IPS DF 6.9 (cell line): Measurements from ENCODE around the gene THAP8.

ENCODE experiments used
- DNase-seq: peaks from one replicate; pipeline ENCODE4 v3.0.0-alpha.2; 2013; ENCODE audit warnings: low read depth, low spot score
- H3K27ac ChIP-seq: one replicate; pipeline ENCODE4 v1.5.1; 2013; ENCODE audit warnings: low read length, control low read depth
- H3K27me3 ChIP-seq: 2 replicates; pipeline ENCODE4 v1.6.1; 2013; ENCODE audit warnings: mild to moderate bottlenecking, low read length; ENCODE audit not compliant: control insufficient read depth, insufficient read depth
- H3K36me3 ChIP-seq: 2 replicates; pipeline ENCODE4 v1.6.1; 2013; ENCODE audit warnings: low read length; ENCODE audit not compliant: control insufficient read depth, insufficient read depth
- H3K4me1 ChIP-seq: 2 replicates; pipeline ENCODE4 v1.6.1; 2013; ENCODE audit warnings: low read length; ENCODE audit not compliant: control insufficient read depth, insufficient read depth
- H3K4me3 ChIP-seq: 2 replicates; pipeline ENCODE4 v1.5.1; 2013; ENCODE audit warnings: mild to moderate bottlenecking, low read length
- H3K9me3 ChIP-seq: 2 replicates; pipeline ENCODE4 v1.6.1; 2013; ENCODE audit warnings: low read length, inconsistent platforms; ENCODE audit not compliant: control insufficient read depth, insufficient read depth
- WGBS: extraction: QIAGEN DNeasy Blood & Tissue Kit; methylation state at CpG from one replicate; pipeline ENCODE4 v1.1.7; 2013; ENCODE audit warnings: mixed read lengths, missing lambda C conversion rate; ENCODE audit not compliant: insufficient read length, insufficient coverage; 5-methylcytosine and 5-hydroxymethylcytosine counted together

The THAP8 gene, protein sequence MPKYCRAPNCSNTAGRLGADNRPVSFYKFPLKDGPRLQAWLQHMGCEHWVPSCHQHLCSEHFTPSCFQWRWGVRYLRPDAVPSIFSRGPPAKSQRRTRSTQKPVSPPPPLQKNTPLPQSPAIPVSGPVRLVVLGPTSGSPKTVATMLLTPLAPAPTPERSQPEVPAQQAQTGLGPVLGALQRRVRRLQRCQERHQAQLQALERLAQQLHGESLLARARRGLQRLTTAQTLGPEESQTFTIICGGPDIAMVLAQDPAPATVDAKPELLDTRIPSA

DNA sequence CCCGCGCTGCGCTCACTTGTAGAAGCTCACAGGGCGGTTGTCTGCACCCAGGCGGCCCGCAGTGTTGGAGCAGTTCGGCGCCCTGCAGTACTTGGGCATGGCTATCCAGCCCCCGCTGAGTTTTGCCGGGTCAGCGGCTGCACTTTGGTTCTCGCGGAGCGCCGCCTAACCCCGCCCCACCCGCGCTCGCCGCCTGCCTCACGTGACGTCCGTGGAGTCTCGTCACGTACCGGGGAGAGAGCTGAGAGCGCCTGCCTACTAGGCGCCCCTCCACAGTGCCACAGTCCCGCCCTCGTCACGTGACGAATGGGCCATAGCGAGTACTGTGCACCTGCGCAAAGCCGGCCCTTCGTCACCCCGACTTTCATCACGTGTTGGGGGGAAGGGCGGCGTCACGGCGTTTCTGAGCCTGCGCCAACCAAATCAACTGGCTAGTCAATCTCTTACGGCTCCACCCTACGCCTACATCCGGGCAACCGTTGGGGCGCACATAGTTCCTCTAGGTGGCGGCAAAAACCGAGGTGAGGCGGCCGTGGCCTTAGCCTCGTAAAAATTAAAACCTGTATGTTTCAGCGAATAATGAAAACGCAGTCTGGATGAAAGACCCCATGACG, at the start of gene THAP8:
TSS of gene THAP8 (minus strand) at position 167 of the 614 bp plus-strand sequence. CDS start at position 99, 68 bp downstream.
- H3K4me3 ChIP-seq: peak within 1 kb of the TSS; percentile 69
- DNase-seq: peak; percentile 98
- WGBS: no CpG with 5 or more reads among the region's 56 CpGs
- H3K36me3 ChIP-seq: peaks cover 3% of the 10 kb centered on the region; the same call in 1 of the 2 replicates
- no peak within 1 kb of the TSS for H3K27ac ChIP-seq
- no peaks in the 10 kb centered on the region for H3K9me3 ChIP-seq
- H3K4me1 ChIP-seq: peaks cover 1% of the 10 kb centered on the region; the same call in 1 of the 2 replicates
- H3K27me3 ChIP-seq: no peaks in the 10 kb centered on the region

DNA sequence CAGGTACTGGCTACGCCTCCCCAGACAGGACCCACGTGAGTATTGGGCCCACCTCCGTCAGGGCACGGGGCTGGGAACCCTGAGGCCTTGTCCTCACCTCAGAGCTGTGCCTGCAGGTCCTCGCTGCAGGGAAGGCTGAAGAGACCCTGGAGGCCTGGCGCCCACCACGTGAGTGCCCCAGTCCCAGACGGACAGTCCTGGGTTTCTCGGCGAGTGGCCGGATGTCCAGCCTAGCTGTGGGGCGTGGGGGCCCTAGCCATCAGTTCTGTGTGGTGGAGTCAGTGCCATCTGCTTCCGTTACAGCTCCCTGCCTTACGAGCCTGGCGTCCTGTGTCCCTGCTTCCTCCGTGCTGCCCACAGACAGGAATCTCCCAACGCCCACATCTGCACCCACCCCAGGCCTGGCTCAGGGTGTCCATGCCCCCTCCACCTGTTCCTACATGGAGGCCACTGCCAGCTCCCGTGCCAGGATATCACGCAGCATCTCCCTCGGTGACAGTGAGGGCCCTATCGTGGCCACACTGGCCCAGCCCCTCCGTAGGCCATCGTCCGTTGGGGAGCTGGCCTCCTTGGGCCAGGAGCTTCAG, 49.0 kb upstream of the THAP8 start:
- H3K36me3 ChIP-seq: peaks cover 59% of the 10 kb centered on the region
- WGBS: no CpG with 5 or more reads among the region's 24 CpGs
- H3K4me1 ChIP-seq: peaks cover 2% of the 10 kb centered on the region; the same call in 1 of the 2 replicates

DNA sequence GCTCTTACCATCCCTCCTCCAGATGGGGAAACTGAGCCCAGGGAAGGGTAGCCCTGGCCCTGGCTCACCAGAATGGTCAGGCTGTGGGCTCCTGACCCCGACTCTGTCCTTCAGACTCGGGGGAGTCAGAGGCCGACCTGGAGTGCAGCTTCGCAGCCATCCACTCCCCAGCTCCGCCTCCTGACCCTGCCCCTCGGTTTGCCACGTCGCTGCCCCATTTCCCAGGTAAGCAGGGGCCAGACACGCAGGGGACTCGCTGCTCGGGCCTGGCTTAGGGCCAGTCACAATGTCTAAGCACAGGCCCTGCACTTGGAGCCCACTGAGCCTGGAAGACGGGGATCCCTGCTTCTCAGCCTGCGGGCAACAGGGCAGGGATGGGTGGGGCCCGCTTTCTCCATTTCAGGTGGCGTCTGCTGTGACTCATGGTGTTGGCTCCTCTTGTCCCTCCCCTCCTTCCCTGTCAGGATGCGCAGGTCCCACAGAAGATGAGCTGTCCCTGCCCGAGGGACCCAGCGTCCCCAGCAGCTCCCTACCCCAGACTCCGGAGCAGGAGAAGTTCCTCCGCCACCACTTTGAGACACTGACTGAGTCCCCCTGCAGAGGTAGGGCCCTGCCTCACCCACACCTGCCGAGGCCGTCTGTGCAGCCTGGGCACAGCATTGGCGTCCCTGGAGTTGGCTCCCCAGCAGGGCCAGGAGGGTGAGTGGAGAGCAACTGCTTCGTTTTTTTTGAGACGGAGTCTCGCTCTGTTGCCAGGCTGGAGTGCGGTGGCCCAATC, 47.7 kb upstream of the THAP8 start:
- Histone ChIP-seq H3K27ac (no peak overlapping the region), H3K4me3 (no peak overlapping the region), H3K4me1 (no peaks in the 10 kb centered on the region; the same call in 1 of the 2 replicates), H3K27me3 (no peaks in the 10 kb centered on the region), H3K36me3 (peaks cover 64% of the 10 kb centered on the region), H3K9me3 (no peaks in the 10 kb centered on the region)
- DNase-seq: no peak
- no CpG with 5 or more reads among the region's 27 CpGs for WGBS

More for the DNA sequence above, 49.0 kb upstream of the THAP8 start:
- no peak for DNase-seq
- Histone ChIP-seq H3K27ac (no peak overlapping the region), H3K9me3 (no peaks in the 10 kb centered on the region), H3K4me3 (no peak overlapping the region), H3K27me3 (no peaks in the 10 kb centered on the region)

DNA sequence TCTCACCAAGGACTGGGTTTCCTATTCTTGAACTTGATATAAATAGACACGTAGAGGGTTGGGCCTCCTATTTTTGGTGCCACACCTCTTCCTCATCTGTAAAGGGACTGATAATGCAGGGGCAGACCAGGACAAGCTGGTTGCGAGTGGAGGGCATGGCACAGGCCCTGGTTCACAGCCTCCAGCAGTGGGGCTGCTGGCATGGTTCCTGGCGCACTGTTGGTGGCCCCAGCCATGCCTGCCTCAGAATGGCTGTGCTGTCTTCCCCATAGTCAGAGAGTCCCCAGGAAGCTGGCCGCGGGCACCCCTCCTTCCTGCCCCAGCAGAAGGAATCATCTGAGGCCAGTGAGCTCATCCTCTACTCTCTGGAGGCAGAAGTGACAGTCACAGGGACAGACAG, 46.4 kb upstream of the THAP8 start:
- Histone ChIP-seq H3K9me3 (no peaks in the 10 kb centered on the region), H3K27ac (no peak overlapping the region), H3K4me1 (no peaks in the 10 kb centered on the region; the same call in 1 of the 2 replicates), H3K36me3 (peaks cover 64% of the 10 kb centered on the region), H3K27me3 (no peaks in the 10 kb centered on the region), H3K4me3 (no peak overlapping the region)
- DNase-seq: no peak
- WGBS: no CpG with 5 or more reads among the region's 5 CpGs

DNA sequence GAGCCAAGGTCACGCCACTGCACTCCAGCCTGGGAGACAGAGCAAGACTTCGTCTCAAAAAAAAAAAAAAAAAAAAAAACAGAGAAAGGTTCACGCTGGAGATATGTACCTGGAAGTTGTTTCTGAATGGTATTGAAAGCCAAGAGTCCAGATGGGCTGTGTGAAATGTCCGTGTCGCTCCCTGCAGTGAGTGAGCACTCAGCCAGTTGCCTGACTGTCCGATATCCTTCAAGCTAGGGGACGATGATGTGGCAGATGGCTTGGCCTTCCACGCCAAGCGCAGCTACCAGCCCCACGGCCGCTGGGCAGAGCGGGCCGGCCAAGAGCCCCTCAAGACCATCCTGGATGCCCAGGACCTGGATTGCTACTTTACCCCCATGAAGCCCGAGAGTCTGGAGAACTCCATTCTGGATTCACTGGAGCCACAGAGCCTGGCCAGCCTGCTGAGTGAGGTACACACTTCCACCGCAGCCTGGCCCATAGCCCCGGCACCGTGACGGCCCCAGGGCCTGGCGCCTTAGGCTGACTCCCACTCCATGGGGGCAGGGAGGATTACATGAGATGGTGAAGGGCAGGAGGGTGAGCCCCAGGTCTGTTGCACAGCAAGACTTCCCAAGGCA, 45.2 kb upstream of the THAP8 start:
- Histone ChIP-seq H3K27ac (no peak overlapping the region), H3K4me1 (no peaks in the 10 kb centered on the region; the same call in 1 of the 2 replicates), H3K4me3 (no peak overlapping the region), H3K36me3 (peaks cover 52% of the 10 kb centered on the region), H3K9me3 (no peaks in the 10 kb centered on the region), H3K27me3 (no peaks in the 10 kb centered on the region)
- no CpG with 5 or more reads among the region's 19 CpGs for WGBS
- no peak for DNase-seq

DNA sequence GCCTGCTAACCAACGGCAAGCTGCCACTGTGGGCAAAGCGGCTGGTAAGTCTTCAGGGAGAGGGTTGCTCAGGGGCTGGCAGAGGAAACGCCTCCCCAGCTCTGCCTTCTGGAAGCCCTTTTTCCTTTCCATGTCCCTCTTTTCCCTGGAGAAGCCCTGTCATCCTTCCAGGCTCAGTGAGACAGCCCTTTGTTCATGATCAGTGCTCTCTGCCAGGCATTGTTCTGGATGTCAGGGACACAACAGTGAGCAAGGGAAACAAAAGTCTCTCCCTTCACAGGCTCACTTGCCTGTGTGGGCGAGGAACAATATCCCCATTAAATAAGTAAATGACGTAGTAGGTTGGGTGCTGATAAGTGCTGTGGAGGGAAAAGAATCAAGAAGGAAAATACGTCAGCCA, 43.0 kb upstream of the THAP8 start:
- DNase-seq: no peak
- H3K4me1 ChIP-seq: no peaks in the 10 kb centered on the region; the same call in 1 of the 2 replicates
- H3K27ac ChIP-seq: no peak overlapping the region
- WGBS: no CpG with 5 or more reads among the region's 6 CpGs
- H3K9me3 ChIP-seq: no peaks in the 10 kb centered on the region
- H3K4me3 ChIP-seq: no peak overlapping the region
- no peaks in the 10 kb centered on the region for H3K27me3 ChIP-seq
- peaks cover 39% of the 10 kb centered on the region for H3K36me3 ChIP-seq

DNA sequence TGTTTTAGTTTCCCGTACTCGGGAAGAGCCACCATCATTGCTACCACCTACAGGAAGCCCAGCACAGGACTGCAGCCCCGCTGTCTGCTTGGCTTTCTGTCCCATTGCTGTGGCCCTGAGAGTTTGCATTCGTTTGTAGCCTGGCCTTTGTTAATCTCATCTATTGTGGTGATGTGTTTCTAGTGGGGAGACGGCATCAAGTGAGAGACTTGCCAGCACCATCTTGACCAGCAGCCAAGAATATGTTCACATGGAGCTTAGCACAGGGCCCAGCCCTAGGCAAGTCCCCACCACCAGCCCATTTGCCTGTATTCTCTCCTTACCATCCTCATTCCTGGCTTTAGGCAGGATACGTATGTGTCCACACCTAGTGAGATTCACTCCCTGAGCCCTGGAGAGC, 39.6 kb upstream of the THAP8 start:
- WGBS: no CpG with 5 or more reads among the region's 6 CpGs
- no peak for DNase-seq
- no peak overlapping the region for H3K4me3 ChIP-seq
- no peak overlapping the region for H3K27ac ChIP-seq
- H3K4me1 ChIP-seq: no peaks in the 10 kb centered on the region
- H3K9me3 ChIP-seq: no peaks in the 10 kb centered on the region
- no peaks in the 10 kb centered on the region for H3K27me3 ChIP-seq
- H3K36me3 ChIP-seq: peaks cover 32% of the 10 kb centered on the region

DNA sequence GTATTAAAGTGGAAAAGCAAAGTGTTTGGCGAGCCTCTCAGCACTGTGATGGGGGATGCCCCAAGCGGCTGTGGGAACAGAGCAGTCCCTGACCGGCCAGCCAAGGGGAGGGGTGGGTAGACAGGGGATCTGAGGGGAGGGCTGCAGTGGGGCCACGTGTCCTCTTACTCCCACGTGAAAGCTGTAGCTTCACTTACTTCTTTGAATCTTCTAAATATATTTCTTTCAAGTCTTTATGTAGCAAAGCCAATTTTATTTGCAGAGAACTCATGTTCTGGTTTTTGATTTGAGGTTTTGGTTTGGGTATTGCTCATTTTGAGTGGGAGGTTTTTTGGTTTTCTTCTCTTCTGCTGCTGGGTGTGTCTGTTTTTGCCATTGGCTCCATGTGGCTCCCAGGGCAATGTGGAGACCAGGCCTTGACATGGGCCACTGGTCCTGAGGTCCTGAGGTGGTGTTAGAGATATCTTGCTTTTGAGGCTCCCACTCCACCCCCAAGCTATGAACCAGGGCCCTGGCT, 39.1 kb upstream of the THAP8 start:
- no peak overlapping the region for H3K4me3 ChIP-seq
- H3K36me3 ChIP-seq: peaks cover 35% of the 10 kb centered on the region
- no peaks in the 10 kb centered on the region for H3K4me1 ChIP-seq
- DNase-seq: no peak
- H3K27me3 ChIP-seq: no peaks in the 10 kb centered on the region
- H3K9me3 ChIP-seq: no peaks in the 10 kb centered on the region
- WGBS: no CpG with 5 or more reads among the region's 5 CpGs
- H3K27ac ChIP-seq: no peak overlapping the region

DNA sequence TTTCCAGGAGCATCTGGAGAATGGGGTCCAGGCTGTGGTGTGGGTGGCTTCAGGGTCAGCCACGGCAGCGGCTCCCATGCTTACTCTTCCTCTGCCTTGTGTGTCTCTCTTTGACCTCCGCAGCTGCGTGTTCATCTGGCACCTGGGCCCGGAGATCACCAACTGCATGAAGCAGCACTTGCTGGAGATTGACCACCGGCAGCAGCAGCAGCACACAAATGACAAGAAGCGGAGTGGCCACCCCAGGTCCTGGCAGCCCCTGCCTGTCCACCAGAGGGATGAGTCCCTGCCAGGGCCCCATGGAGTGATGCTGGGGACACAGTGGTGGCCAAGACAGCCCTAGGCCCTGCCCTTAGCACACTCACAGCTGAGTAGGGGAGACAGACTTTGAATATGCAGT, 38.5 kb upstream of the THAP8 start:
- Histone ChIP-seq H3K9me3 (no peaks in the 10 kb centered on the region), H3K27me3 (no peaks in the 10 kb centered on the region), H3K4me3 (no peak overlapping the region), H3K36me3 (peaks cover 38% of the 10 kb centered on the region), H3K27ac (no peak overlapping the region), H3K4me1 (no peaks in the 10 kb centered on the region)
- WGBS: no CpG with 5 or more reads among the region's 7 CpGs
- no peak for DNase-seq
